Neural progenitor cell (in vitro differentiated cells): ENCODE data around the gene PEX11G. TPM values are rescaled to one million over a fixed set of nuclear protein-coding genes. Genes with fewer than 3 reads are reported as not detected.
"Not testable (repeated sequence)": the region's sequence is repeated elsewhere in the genome, so short reads cannot be mapped to it uniquely, and the experiment has no call there.

Source experiments
- DNase-seq: peaks from one replicate; pipeline ENCODE4 v3.0.0-alpha.2; 2016; ENCODE audit warnings: low spot score
- H2AFZ ChIP-seq: fragments of 200-600 bp; sonication (generic); replicated peaks from 2 replicates; pipeline ENCODE4 v1.6.1; 2016; ENCODE audit warnings: antibody characterized with exemption
- H3F3A ChIP-seq: fragments of 200-600 bp; sonication (generic); 2 replicates; pipeline ENCODE4 v1.6.1; 2016; ENCODE audit warnings: antibody characterized with exemption, low read depth
- H3K27ac ChIP-seq: fragments of 200-600 bp; sonication (generic); 2 replicates; pipeline ENCODE4 v1.5.1; 2016; ENCODE audit warnings: mild to moderate bottlenecking
- H3K27me3 ChIP-seq: fragments of 200-600 bp; sonication (generic); 2 replicates; pipeline ENCODE4 v1.6.1; 2016; ENCODE audit warnings: mild to moderate bottlenecking, moderate library complexity
- H3K36me3 ChIP-seq: fragments of 200-600 bp; sonication (generic); 2 replicates; pipeline ENCODE4 v1.5.1; 2016
- H3K4me1 ChIP-seq: fragments of 200-600 bp; sonication (generic); 2 replicates; pipeline ENCODE4 v1.6.1; 2016; ENCODE audit warnings: mixed run types
- H3K4me2 ChIP-seq: fragments of 200-600 bp; sonication (generic); 2 replicates; pipeline ENCODE4 v1.6.1; 2016
- H3K4me3 ChIP-seq: fragments of 200-600 bp; sonication (generic); 2 replicates; pipeline ENCODE4 v1.5.1; 2016
- H3K79me2 ChIP-seq: fragments of 200-600 bp; sonication (generic); 2 replicates; pipeline ENCODE4 v1.6.1; 2016; ENCODE audit warnings: low read depth
- H3K9ac ChIP-seq: fragments of 200-600 bp; sonication (generic); 2 replicates; pipeline ENCODE4 v1.6.1; 2016
- H3K9me3 ChIP-seq: fragments of 200-600 bp; sonication (generic); 2 replicates; pipeline ENCODE4 v1.5.1; 2016; ENCODE audit warnings: low read depth
- H4K20me1 ChIP-seq: fragments of 200-600 bp; sonication (generic); 2 replicates; pipeline ENCODE4 v1.6.1; 2016; ENCODE audit warnings: low read depth
- H3K27ac Mint-ChIP-seq: 3 replicates; pipeline ENCODE4 v1.8.0; 2021; ENCODE audit warnings: mixed read lengths
- H3K27me3 Mint-ChIP-seq: 2 replicates; pipeline ENCODE4 v1.8.0; 2022; ENCODE audit warnings: low read depth, mild to moderate bottlenecking, inconsistent platforms, moderate library complexity, mixed read lengths; ENCODE audit not compliant: insufficient read depth
- H3K36me3 Mint-ChIP-seq: 3 replicates; pipeline ENCODE4 v1.8.0; 2021; ENCODE audit warnings: mixed read lengths
- H3K4me1 Mint-ChIP-seq: 3 replicates; pipeline ENCODE4 v1.8.0; 2021; ENCODE audit warnings: mixed read lengths
- H3K4me3 Mint-ChIP-seq: 3 replicates; pipeline ENCODE4 v1.8.0; 2021; ENCODE audit warnings: mild to moderate bottlenecking, moderate library complexity, mixed read lengths
- H3K9me3 Mint-ChIP-seq: 3 replicates; pipeline ENCODE4 v1.8.0; 2020; ENCODE audit warnings: mixed read lengths
- EZH2 ChIP-seq: fragments of 200-600 bp; sonication (generic); IDR thresholded peaks from 2 replicates; pipeline ENCODE4 v1.6.1; 2017; ENCODE audit warnings: antibody characterized with exemption, mild to moderate bottlenecking, moderate library complexity
- EZH2phosphoT487 ChIP-seq: fragments of 200-600 bp; sonication (generic); IDR thresholded peaks from 2 replicates; pipeline ENCODE4 v1.6.1; 2017; ENCODE audit warnings: antibody characterized with exemption
- total RNA-seq: library from RNA; depleted of rRNA; stranded (reverse); fragments of >200 nt; gene quantifications from 2 replicates; pipeline ENCODE4 v1.2.3, GENCODE V29; 2015; ENCODE audit warnings: low replicate concordance
- TF ChIP-seq, protein P1 (sequence below): fragments of 200-600 bp; sonication (generic); IDR thresholded peaks from 2 replicates; pipeline ENCODE4 v1.5.1; 2017; ENCODE audit warnings: antibody characterized with exemption, mild to moderate bottlenecking

Gene PEX11G
- total RNA-seq, 1 donor from 2014 or later: 1.0 TPM

DNA sequence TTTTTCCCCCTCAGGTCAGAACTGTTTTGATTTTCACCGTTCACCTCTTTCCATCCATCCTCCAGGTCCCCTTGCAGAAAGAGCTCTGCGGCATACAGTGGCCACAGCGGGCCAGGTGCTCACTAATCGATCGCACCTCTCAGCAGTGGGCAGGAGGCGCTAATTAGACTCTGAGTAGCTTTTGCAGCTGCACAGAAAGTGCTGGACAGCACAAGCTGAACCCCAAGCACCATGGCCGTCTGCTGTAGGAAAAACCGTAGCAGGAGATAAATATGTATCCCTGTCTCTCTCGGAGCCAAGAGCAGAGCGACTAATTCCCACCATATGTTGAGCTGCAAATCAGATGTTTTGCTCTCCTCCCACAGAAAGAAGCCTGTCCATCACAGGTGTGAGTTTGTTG, 54.4 kb downstream of the PEX11G start:
- no peak overlapping the region for H3K4me3 ChIP-seq
- TF ChIP-seq EZH2phosphoT487 (no peak), EZH2 (no peak)
- TF ChIP-seq, protein P1, sequence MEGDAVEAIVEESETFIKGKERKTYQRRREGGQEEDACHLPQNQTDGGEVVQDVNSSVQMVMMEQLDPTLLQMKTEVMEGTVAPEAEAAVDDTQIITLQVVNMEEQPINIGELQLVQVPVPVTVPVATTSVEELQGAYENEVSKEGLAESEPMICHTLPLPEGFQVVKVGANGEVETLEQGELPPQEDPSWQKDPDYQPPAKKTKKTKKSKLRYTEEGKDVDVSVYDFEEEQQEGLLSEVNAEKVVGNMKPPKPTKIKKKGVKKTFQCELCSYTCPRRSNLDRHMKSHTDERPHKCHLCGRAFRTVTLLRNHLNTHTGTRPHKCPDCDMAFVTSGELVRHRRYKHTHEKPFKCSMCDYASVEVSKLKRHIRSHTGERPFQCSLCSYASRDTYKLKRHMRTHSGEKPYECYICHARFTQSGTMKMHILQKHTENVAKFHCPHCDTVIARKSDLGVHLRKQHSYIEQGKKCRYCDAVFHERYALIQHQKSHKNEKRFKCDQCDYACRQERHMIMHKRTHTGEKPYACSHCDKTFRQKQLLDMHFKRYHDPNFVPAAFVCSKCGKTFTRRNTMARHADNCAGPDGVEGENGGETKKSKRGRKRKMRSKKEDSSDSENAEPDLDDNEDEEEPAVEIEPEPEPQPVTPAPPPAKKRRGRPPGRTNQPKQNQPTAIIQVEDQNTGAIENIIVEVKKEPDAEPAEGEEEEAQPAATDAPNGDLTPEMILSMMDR: no peak
- no peaks in the 10 kb centered on the region for H3K4me1 Mint-ChIP-seq
- H3K27ac ChIP-seq: no peak overlapping the region
- H2AFZ ChIP-seq: no peak overlapping the region
- H3K9me3 Mint-ChIP-seq: no peaks in the 10 kb centered on the region
- H3K36me3 ChIP-seq: no peaks in the 10 kb centered on the region
- no peaks in the 10 kb centered on the region for H4K20me1 ChIP-seq
- no peaks in the 10 kb centered on the region for H3K27me3 Mint-ChIP-seq
- DNase-seq: no peak
- no peaks in the 10 kb centered on the region for H3K9me3 ChIP-seq
- no peaks in the 10 kb centered on the region for H3F3A ChIP-seq
- H3K4me1 ChIP-seq: no peaks in the 10 kb centered on the region
- no peak overlapping the region for H3K27ac Mint-ChIP-seq
- H3K79me2 ChIP-seq: no peaks in the 10 kb centered on the region
- no peaks in the 10 kb centered on the region for H3K36me3 Mint-ChIP-seq
- H3K9ac ChIP-seq: no peak overlapping the region
- no peak overlapping the region for H3K4me3 Mint-ChIP-seq
- no peaks in the 10 kb centered on the region for H3K27me3 ChIP-seq
- no peak overlapping the region for H3K4me2 ChIP-seq

DNA sequence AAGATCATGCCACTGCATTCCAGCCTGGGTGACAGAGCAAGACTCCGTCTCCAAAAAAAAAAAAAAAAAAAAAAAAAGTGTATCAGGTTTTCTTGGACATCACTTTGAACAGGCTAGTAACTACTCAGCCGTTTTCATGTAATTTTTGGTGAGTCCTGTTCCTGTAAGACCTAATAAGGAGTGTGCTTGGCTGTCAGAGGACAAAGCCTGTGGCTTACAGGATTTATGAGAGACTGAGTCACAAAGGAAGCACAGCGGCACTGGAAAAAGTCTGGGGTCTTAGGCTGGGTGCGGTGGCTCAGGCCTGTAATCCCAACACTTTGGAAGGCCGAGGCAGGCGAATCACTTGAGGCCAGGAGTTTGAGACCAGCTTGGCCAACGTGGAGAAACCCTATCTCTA, 55.4 kb downstream of the PEX11G start:
- not testable (repeated sequence) for H3K4me1 ChIP-seq, H3K4me2 ChIP-seq, H3K79me2 ChIP-seq, H3K9me3 Mint-ChIP-seq, H3K4me3 Mint-ChIP-seq, H3K27ac ChIP-seq, H3K27me3 ChIP-seq, H3F3A ChIP-seq, H3K27ac Mint-ChIP-seq, H3K4me1 Mint-ChIP-seq, H3K4me3 ChIP-seq, H3K36me3 Mint-ChIP-seq, H2AFZ ChIP-seq, H3K9ac ChIP-seq, DNase-seq, H3K36me3 ChIP-seq, H4K20me1 ChIP-seq, H3K9me3 ChIP-seq, H3K27me3 Mint-ChIP-seq

DNA sequence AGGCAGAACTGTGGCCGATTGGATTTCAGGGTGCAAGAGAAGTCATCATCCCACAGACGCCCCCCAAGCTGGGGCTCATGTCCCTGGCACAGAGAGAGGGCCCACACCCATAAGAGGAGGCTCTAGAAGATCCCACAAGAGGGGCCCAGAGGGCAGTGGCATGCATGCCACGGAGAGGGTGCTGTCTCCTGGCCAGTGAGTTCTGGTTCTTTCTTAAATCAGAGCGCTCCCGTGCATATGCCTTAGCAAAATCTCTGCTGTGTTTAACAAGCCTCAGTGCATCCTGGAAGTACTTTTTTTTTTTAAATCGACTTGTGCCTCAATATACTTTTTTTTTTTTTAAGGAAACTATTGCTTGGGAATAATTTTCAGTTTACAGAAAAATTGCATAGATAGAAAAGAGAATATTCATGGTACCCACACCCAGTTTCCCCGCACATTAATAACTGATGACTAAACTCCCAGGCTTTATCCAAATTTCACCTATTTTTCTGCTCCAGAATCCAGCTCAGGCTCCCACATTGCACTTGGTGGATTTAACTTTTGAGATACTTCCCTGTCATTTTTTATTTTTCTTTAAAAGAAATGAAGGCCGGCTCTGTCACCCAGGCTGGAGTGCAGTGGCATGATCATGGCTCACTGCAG, 59.1 kb downstream of the PEX11G start:
- Mint-ChIP-seq H3K4me3 (no peak overlapping the region), H3K9me3 (no peaks in the 10 kb centered on the region)
- no peak for DNase-seq

DNA sequence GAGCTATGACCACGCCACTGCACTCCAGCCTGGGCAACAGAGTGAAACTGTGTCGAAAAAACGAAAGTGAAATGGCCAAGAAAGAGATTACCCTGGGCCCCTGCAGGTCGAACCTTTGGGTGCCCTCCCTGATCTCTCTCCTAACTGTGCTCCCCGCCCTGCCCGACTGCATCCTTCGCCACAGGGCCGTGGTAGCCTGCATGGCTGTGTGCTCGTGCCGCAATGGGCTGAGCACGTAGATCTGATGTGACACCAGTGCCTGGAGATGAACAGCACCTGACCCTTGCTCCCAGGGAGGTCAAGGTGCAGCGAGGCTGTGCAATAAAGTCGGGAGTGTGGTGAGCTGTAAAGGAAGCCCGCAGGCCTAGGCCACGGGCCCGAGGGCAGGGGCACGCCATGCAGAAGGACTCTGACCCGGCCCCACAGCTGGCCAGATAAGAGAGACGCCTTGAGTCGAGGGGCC, 60.2 kb downstream of the PEX11G start:
- Histone ChIP-seq H3K4me1 (no peaks in the 10 kb centered on the region), H3K79me2 (no peaks in the 10 kb centered on the region), H3K27ac (no peak overlapping the region), H3K4me2 (no peak overlapping the region), H2AFZ (no peak overlapping the region), H3K27me3 (no peaks in the 10 kb centered on the region), H4K20me1 (peaks cover 9% of the 10 kb centered on the region), H3K4me3 (no peak overlapping the region), H3F3A (no peaks in the 10 kb centered on the region), H3K36me3 (no peaks in the 10 kb centered on the region), H3K9ac (no peak overlapping the region), H3K9me3 (no peaks in the 10 kb centered on the region)
- peaks cover 3% of the 10 kb centered on the region for H3K27me3 Mint-ChIP-seq
- no peak overlapping the region for H3K4me3 Mint-ChIP-seq
- H3K36me3 Mint-ChIP-seq: peaks cover 2% of the 10 kb centered on the region
- no peaks in the 10 kb centered on the region for H3K9me3 Mint-ChIP-seq
- H3K4me1 Mint-ChIP-seq: no peaks in the 10 kb centered on the region
- no peak overlapping the region for H3K27ac Mint-ChIP-seq
- TF ChIP-seq, protein P1: no peak
- no peak for DNase-seq

More for the DNA sequence above, 59.1 kb downstream of the PEX11G start:
- Histone ChIP-seq H3K9me3 (no peaks in the 10 kb centered on the region), H3K36me3 (no peaks in the 10 kb centered on the region), H2AFZ (no peak overlapping the region), H3K4me2 (no peak overlapping the region), H4K20me1 (peaks cover 9% of the 10 kb centered on the region), H3K79me2 (no peaks in the 10 kb centered on the region), H3F3A (no peaks in the 10 kb centered on the region), H3K4me3 (no peak overlapping the region), H3K27ac (no peak overlapping the region), H3K4me1 (no peaks in the 10 kb centered on the region), H3K27me3 (no peaks in the 10 kb centered on the region), H3K9ac (no peak overlapping the region)
- H3K27me3 Mint-ChIP-seq: peaks cover 3% of the 10 kb centered on the region
- no peak overlapping the region for H3K27ac Mint-ChIP-seq
- peaks cover 2% of the 10 kb centered on the region for H3K36me3 Mint-ChIP-seq
- TF ChIP-seq EZH2phosphoT487 (no peak), EZH2 (no peak)
- TF ChIP-seq, protein P1: no peak
- H3K4me1 Mint-ChIP-seq: no peaks in the 10 kb centered on the region
